ENCODE data around the gene PNMA8C. TPM values are rescaled to one million over a fixed set of nuclear protein-coding genes. Genes with fewer than 3 reads are reported as not detected.
"Not testable (repeated sequence)": the region's sequence is repeated elsewhere in the genome, so short reads cannot be mapped to it uniquely, and the experiment has no call there.

The PNMA8C gene
- total RNA-seq, 1 donor from 2014 or later = 0.05 TPM

DNA sequence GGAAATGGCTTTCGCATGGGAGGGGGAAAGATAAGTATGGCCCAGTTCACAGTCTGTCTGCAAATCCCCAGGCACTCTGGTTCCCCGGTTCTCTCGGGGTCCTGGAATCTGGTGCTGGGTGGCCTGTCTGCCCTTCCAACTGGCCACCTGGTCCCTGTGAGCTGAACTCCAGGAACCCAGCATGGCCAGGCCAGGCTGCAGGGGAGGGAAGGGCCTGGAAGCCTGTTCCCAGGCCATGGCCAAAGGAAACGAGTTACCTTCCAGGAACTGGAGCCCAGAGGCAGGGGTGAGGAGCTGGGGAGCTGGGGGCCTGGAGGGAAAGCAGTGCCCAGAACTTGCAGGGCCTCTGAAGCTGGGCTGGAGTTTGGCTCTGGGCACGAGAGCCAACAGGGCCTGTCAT lies 19.1 kb upstream of the PNMA8C start:
- no peak for DNase-seq (ENCODE audit: low read depth)

GRCh38 chr19:46447006-46447405 lies 18.3 kb upstream of the PNMA8C start:
- DNase-seq (ENCODE audit: low read depth) = no peak

GRCh38 chr19:46446021-46446420 lies 17.3 kb upstream of the PNMA8C start:
- no peak for DNase-seq (ENCODE audit: low read depth)

- DNase-seq (ENCODE audit: low read depth) = peak; percentile 59
These were observed 14.2 kb upstream of the PNMA8C start for GRCh38 chr19:46442808-46443450.

GRCh38 chr19:46441866-46442265 lies 13.1 kb upstream of the PNMA8C start:
- no peak for DNase-seq (ENCODE audit: low read depth)

DNA sequence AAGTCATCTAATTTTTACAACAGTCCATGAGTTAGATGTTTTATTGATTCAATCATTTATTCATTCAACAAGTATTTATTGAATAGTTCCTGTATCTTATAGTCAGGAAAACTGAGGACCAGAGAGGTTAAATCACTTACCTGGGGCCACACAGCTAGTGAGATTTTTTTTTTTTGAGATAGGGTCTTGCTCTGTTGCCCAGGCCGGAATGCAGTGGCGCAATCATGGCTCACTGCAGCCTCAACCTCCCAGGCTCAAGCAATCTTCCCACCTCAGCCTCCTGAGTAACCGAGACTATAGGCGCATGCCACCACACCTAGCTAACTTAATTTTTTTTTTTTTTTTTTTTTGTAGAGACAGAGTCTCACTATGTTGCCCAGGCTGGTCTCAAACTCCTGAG lies 7.0 kb upstream of the PNMA8C start:
- not testable (repeated sequence) for DNase-seq (ENCODE audit: low read depth)

GRCh38 chr19:46435009-46435408 lies 6.3 kb upstream of the PNMA8C start:
- DNase-seq (ENCODE audit: low read depth) = no peak

DNA sequence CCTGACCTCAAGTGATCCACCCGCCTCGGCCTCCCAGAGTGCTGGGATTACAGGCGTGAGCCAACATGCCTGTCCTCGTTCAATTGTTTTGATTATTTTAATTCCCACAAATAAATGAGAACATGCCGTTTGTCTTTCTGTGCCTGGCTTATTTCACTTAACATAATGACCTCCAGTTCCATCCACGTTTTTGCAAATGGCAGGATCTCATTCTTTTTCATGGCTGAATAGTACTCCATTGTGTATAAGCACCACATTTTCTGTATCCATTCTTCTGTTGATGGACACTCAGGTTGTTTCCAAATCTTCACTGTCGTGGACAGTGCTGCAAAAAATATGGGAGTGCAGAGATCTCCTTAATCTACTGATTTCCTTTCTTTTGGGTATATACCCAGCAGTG lies 4.7 kb upstream of the PNMA8C start:
- DNase-seq (ENCODE audit: low read depth) = not testable (repeated sequence)

DNA sequence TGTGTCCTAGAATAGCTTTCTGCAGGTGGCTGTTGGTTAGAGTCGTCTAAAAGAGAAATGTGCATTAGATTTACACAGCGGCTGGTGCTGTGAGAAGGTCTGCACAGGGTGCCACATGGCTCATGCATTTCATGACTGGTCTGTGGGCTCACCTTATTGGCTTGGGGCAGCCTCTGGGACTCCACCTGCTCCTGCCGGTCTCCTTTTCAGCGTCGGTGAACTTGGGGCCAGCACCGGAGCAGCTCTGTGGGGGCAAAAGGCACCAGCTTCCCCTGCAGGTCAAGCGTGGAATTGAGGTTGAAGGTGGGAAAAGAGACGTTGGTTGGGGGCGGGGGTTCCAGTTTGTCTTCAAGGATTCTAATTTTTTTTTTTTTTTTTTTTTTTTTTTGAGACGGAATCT lies 3.1 kb upstream of the PNMA8C start:
- DNase-seq (ENCODE audit: low read depth) = no peak

- no peak for DNase-seq (ENCODE audit: low read depth)
These were observed 1.3 kb upstream of the PNMA8C start for GRCh38 chr19:46429999-46430398.

DNA sequence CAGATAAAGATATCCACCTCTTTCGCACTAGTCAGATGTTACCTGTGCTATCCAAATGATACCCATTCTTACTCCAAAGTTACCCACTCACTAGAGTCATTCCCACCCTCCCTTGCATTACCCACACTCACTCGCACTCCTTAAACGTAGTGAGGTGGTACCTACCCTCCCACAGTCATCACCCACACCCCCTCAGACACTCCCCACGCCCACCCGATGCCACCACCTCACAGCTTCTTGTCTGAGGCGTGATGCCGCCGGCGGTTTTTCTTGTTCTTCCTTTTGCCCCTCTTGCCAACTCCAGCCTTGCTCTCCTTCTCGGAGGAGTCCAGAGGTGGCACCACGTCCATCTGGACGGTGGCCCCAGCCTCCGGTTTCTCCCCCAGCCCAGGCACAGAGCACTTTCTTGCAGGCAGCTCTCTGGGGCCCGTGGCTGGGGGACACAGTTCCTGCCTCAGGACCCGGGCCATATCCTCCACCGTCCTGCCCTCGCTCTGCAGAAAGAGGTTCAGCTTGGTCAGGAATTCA lies 1.2 kb downstream of the PNMA8C start:
- DNase-seq (ENCODE audit: low read depth) = no peak

DNA sequence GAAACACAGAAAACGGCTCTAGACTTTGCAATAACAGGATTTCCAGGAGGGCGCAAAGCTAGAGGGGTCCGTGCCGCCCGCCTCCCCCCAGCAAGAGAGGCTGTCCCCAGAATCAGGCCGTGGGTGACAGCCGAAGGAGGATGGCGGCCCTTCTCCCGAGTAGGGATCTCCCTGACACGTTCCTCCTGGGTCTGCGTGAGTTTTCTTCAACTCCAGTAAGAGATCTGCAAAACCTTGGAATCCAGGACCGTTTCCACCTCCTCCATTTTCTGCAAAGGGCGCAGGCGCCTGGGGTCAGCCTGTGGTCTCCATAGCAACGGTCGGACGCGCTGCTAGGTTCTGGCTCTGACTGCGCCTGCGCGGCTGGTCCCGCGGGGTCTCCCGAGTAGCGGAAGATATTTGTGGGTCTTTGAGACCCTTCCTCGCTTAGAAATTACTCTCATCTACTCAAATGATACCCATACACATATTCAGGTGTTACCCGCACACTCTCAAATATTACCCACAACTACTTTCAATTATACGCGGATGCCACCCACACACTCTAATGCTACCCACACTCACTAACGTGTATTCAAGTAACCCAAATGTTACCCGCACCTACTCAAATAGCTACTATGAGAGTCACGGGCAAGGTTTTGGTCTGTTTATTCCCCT lies 2.1 kb downstream of the PNMA8C start:
- DNase-seq (ENCODE audit: low read depth) = peak; percentile 79

DNA sequence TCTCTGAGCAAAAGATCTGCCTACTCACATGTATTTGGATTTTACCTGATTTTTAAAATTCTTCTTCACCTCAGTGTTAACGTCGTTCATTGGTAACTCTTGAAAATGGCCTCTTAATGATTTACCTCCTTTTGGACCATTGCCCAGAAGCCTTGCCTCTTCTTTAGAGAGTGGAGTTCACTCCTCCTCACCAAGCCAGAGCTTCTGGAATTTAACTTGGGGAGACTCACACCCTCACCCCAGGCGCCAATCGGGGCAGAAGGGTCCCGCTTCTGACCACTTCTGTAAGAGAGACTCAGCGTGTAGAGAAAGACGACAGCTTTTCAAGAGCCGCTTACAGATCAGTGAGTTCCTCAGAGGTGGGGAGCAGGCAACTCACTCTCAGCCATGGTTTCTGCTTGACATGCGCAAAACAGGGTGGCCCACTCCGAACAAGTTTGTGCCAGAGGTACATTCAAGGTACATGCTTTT lies 2.7 kb downstream of the PNMA8C start:
- no peak for DNase-seq (ENCODE audit: low read depth)

- no peak for DNase-seq (ENCODE audit: low read depth)
These were observed 5.5 kb downstream of the PNMA8C start for GRCh38 chr19:46423188-46423587.

- DNase-seq (ENCODE audit: low read depth) = no peak
These were observed 6.4 kb downstream of the PNMA8C start for GRCh38 chr19:46422344-46422743.

DNA sequence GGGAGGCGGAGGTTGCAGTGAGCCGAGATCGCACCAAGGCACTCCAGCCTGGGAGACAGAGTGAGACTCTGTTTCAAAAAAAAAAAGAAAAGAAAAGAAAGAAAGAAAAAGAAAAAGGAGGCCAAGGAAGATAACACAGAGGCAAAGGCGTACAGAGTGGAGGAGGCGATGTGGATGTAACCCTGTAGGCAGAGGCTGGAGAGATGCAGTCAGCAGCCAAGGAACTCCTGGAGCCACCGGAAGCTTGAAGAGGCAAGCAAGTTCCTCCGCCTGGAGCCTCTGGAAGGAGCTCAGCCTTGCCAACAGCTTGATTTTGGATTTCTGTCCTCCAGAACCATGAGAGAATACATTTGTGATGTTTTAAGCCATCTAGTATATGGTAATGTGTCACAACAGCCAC lies 8.7 kb downstream of the PNMA8C start:
- no peak for DNase-seq (ENCODE audit: low read depth)

DNA sequence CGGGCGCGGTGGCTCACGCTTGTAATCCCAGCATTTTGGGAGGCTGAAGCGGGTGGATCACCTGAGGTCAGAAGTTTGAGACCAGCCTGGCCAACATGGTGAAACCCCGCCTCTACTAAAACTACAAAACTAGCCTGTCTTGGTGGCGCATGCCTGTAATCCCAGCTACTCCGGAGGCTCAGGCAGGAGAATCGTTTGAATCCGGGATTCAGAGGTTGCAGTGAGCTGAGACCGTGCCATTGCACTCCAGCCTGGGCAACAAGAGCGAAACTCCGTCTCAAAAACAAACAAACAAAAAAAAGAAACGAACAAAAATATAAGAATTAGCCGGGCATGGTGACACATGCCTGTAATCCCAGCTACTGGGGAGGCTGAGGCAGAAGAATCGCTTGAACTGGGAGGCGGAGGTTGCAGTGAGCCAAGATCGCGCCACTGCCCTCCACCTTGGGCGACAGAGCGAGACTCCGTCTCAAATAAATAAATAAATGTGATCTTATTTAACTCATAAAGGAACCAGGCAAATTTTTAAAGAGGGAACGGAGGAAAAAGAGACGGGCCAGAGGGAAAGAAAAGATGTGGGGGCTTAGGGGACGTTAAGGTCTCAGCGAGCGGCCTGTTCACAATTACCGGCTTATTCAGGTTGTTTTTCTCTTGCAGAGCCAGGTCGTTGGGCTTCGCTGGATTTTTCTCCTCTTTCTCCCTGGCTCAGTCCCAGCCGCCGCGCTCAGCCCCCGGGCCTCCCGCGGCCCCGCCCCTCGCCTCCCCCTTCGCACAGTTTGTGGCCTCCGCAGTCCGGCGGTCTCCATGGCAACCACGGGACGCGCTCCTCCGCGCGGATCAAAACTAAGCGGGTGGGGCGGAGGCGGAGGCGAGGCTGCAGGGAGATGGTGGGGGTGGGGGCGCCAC lies 12.7 kb downstream of the PNMA8C start:
- peak; percentile 83 for DNase-seq (ENCODE audit: low read depth)

DNA sequence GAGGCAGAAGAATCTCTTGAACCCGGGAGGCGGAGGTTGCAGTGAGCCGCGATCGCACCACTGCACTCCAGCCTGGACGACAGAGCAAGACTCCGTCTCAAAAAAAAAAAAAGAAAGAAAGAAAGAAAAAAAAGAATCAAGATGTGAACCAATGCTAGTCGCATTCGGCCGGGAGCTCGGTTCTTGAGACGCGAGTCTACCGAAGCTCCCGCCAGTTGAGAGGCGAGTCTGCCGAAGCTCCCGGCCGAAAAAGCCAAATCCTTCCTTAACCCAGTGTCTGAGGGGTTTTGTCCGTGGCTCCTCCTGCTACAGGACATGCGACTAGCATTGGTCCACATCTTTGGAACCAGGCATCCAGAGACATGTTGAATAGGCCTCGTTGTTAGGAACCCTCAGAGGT lies 13.8 kb downstream of the PNMA8C start:
- not testable (repeated sequence) for DNase-seq (ENCODE audit: low read depth)

- peak; percentile 83 for DNase-seq (ENCODE audit: low read depth)
These were observed 15.3 kb downstream of the PNMA8C start, which contains the start of gene CCDC8 for GRCh38 chr19:46413262-46414031. TSS of gene CCDC8 (minus strand) at chr19:46413564. CDS start at chr19:46412810, 754 bp downstream.

- DNase-seq (ENCODE audit: low read depth) = no peak
These were observed 16.0 kb downstream of the PNMA8C start for GRCh38 chr19:46412650-46413261.
